ENCODE results near the gene COQ8B.

DNA sequence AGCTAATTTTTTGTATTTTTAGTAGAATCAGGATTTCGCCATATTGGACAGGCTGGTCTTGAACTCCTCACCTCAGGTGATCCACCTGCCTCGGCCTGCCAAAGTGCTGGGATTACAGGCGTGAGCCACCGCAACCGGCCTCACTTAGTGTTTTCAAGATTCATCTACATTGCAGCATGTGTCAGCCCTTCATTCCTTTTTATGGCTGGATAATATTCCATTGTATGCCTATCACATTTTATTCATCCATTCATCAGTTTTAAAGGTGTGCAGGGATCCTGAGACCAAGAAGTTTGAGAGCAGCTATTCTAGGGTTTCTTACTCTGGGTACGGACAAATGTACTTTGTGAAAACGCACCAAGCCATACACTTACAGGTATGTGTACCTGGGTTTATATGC, 9.1 kb downstream of the COQ8B start:
- TF ChIP-seq, protein P1, sequence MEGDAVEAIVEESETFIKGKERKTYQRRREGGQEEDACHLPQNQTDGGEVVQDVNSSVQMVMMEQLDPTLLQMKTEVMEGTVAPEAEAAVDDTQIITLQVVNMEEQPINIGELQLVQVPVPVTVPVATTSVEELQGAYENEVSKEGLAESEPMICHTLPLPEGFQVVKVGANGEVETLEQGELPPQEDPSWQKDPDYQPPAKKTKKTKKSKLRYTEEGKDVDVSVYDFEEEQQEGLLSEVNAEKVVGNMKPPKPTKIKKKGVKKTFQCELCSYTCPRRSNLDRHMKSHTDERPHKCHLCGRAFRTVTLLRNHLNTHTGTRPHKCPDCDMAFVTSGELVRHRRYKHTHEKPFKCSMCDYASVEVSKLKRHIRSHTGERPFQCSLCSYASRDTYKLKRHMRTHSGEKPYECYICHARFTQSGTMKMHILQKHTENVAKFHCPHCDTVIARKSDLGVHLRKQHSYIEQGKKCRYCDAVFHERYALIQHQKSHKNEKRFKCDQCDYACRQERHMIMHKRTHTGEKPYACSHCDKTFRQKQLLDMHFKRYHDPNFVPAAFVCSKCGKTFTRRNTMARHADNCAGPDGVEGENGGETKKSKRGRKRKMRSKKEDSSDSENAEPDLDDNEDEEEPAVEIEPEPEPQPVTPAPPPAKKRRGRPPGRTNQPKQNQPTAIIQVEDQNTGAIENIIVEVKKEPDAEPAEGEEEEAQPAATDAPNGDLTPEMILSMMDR (IDR thresholded peaks at IDR 0.05): no peak
- TF ChIP-seq POLR2A (IDR thresholded peaks at IDR 0.05): no peak
